NCI-H1694 treated with DMSO at 0.1 percent for 48 hours (cell line): ENCODE results near the gene NUP210L.

ENCODE experiments used
- DNase-seq: peaks from one replicate; lab custom pipeline; 2025; lab: John Stamatoyannopoulos, UW

The NUP210L gene

GRCh38 chr1:153963850-153964331, 191.0 kb downstream of the NUP210L start:
- no peak for DNase-seq

- DNase-seq, result peak; percentile 99
Observed at GRCh38 chr1:153963030-153963849, 191.6 kb downstream of the NUP210L start, which contains the start of gene SLC39A1. Gene SLC39A1 (minus strand): TSS chr1:153963537. CDS start chr1:153962715, 822 bp downstream.

GRCh38 chr1:153962088-153963029, 192.5 kb downstream of the NUP210L start:
- no peak for DNase-seq

- DNase-seq, result no peak
Observed at GRCh38 chr1:153961421-153961820, 193.5 kb downstream of the NUP210L start.

GRCh38 chr1:153960206-153960605, 194.7 kb downstream of the NUP210L start:
- no peak for DNase-seq

- no peak for DNase-seq
Observed at GRCh38 chr1:153959454-153959853, 195.4 kb downstream of the NUP210L start.

- no peak for DNase-seq
Observed at GRCh38 chr1:153958961-153959260, 196.0 kb downstream of the NUP210L start.

GRCh38 chr1:153958111-153958960, 196.5 kb downstream of the NUP210L start, which contains the start of gene CRTC2:
Gene CRTC2 (minus strand): TSS chr1:153958612. CDS start chr1:153958497, 115 bp downstream.
- peak; percentile 100 for DNase-seq

GRCh38 chr1:153957744-153958110, 197.1 kb downstream of the NUP210L start:
- DNase-seq, result peak; percentile 28

- DNase-seq, result no peak
Observed at GRCh38 chr1:153956997-153957715, 197.7 kb downstream of the NUP210L start.

- DNase-seq, result no peak
Observed at GRCh38 chr1:153954826-153955225, 200.0 kb downstream of the NUP210L start.

- DNase-seq, result no peak
Observed at GRCh38 chr1:153953859-153954365, 201.0 kb downstream of the NUP210L start.

GRCh38 chr1:153951801-153952200, 203.1 kb downstream of the NUP210L start:
- DNase-seq, result no peak

- no peak for DNase-seq
Observed at GRCh38 chr1:153951183-153951582, 203.7 kb downstream of the NUP210L start.

GRCh38 chr1:153946622-153947241, 208.1 kb downstream of the NUP210L start, which contains the start of gene DENND4B:
Gene DENND4B (minus strand): TSS chr1:153946718. CDS start chr1:153944374, 2,344 bp downstream.
- DNase-seq, result peak; percentile 67

GRCh38 chr1:153945795-153946621, 208.9 kb downstream of the NUP210L start:
- peak; percentile 50 for DNase-seq

- DNase-seq, result no peak
Observed at GRCh38 chr1:153945131-153945794, 209.6 kb downstream of the NUP210L start.

GRCh38 chr1:153944827-153945117, 210.1 kb downstream of the NUP210L start:
- no peak for DNase-seq
